ENCODE measurements around the gene ACSM2B.
"Not testable (repeated sequence)": the region's sequence is repeated elsewhere in the genome, so short reads cannot be mapped to it uniquely, and the experiment has no call there.

The ACSM2B gene

GRCh38 chr16:20595694-20596093 lies 19.5 kb upstream of the ACSM2B start:
- DNase-seq (ENCODE audit: insufficient read length, low spot score); FAIRE-seq: not testable (repeated sequence)

- not testable (repeated sequence) for FAIRE-seq; DNase-seq (ENCODE audit: insufficient read length, low spot score)
Measured at GRCh38 chr16:20595068-20595467, 18.9 kb upstream of the ACSM2B start.

GRCh38 chr16:20592780-20593179 lies 16.6 kb upstream of the ACSM2B start:
- not testable (repeated sequence) for DNase-seq (ENCODE audit: insufficient read length, low spot score); FAIRE-seq

- not testable (repeated sequence) for FAIRE-seq; DNase-seq (ENCODE audit: insufficient read length, low spot score)
Measured at GRCh38 chr16:20589486-20589885, 13.3 kb upstream of the ACSM2B start.

- not testable (repeated sequence) for DNase-seq (ENCODE audit: insufficient read length, low spot score); FAIRE-seq
Measured at GRCh38 chr16:20587645-20588074, 11.5 kb upstream of the ACSM2B start.

- FAIRE-seq; DNase-seq (ENCODE audit: insufficient read length, low spot score): not testable (repeated sequence)
Measured at GRCh38 chr16:20586716-20587115, 10.5 kb upstream of the ACSM2B start.

- DNase-seq (ENCODE audit: insufficient read length, low spot score); FAIRE-seq: not testable (repeated sequence)
Measured at GRCh38 chr16:20586112-20586511, 9.9 kb upstream of the ACSM2B start.

GRCh38 chr16:20580487-20581259 lies 4.5 kb upstream of the ACSM2B start:
- not testable (repeated sequence) for DNase-seq (ENCODE audit: insufficient read length, low spot score); FAIRE-seq

GRCh38 chr16:20578091-20578490 lies 1.9 kb upstream of the ACSM2B start:
- DNase-seq (ENCODE audit: insufficient read length, low spot score); FAIRE-seq: not testable (repeated sequence)

- DNase-seq (ENCODE audit: insufficient read length, low spot score); FAIRE-seq: not testable (repeated sequence)
Measured at GRCh38 chr16:20569117-20569651, 7.0 kb downstream of the ACSM2B start.

- no peak for FAIRE-seq
- DNase-seq (ENCODE audit: insufficient read length, low spot score) = no peak
Measured at GRCh38 chr16:20568404-20568803, 7.8 kb downstream of the ACSM2B start.

- FAIRE-seq = no peak
- no peak for DNase-seq (ENCODE audit: insufficient read length, low spot score)
Measured at GRCh38 chr16:20566864-20567263, 9.3 kb downstream of the ACSM2B start.

- FAIRE-seq; DNase-seq (ENCODE audit: insufficient read length, low spot score): not testable (repeated sequence)
Measured at GRCh38 chr16:20565334-20565733, 10.8 kb downstream of the ACSM2B start.

- not testable (repeated sequence) for FAIRE-seq; DNase-seq (ENCODE audit: insufficient read length, low spot score)
Measured at GRCh38 chr16:20564218-20564617, 11.9 kb downstream of the ACSM2B start.

GRCh38 chr16:20555628-20556027 lies 20.5 kb downstream of the ACSM2B start:
- not testable (repeated sequence) for FAIRE-seq; DNase-seq (ENCODE audit: insufficient read length, low spot score)

- not testable (repeated sequence) for FAIRE-seq
Measured at GRCh38 chr16:20554689-20555088, 21.5 kb downstream of the ACSM2B start.

GRCh38 chr16:20553493-20553892 lies 22.7 kb downstream of the ACSM2B start:
- DNase-seq (ENCODE audit: insufficient read length, low spot score); FAIRE-seq: not testable (repeated sequence)

More at GRCh38 chr16:20554689-20555088, 21.5 kb downstream of the ACSM2B start:
- not testable (repeated sequence) for DNase-seq (ENCODE audit: insufficient read length, low spot score)

GRCh38 chr16:20546951-20547350 lies 29.2 kb downstream of the ACSM2B start:
- FAIRE-seq; DNase-seq (ENCODE audit: insufficient read length, low spot score): not testable (repeated sequence)

GRCh38 chr16:20546278-20546853 lies 29.8 kb downstream of the ACSM2B start:
- not testable (repeated sequence) for FAIRE-seq; DNase-seq (ENCODE audit: insufficient read length, low spot score)

- FAIRE-seq; DNase-seq (ENCODE audit: insufficient read length, low spot score): not testable (repeated sequence)
Measured at GRCh38 chr16:20540603-20541316, 35.4 kb downstream of the ACSM2B start.

- FAIRE-seq (no peak), DNase-seq (ENCODE audit: insufficient read length, low spot score) (no peak)
Measured at GRCh38 chr16:20538687-20539086, 37.5 kb downstream of the ACSM2B start.

All from HTR-8/SVneo (cell line).